Peyer's patch (tissue), 4 donors: ENCODE results near the gene FOLR2.

ENCODE experiments used
- CTCF ChIP-seq, 6 experiments: fragments of 450-650 bp in 4 of 6; fragments of 200-600 bp in 2 of 6; sonication (generic) in 1 of 6; IDR thresholded peaks; one replicate each; pipeline ENCODE4 v1.5.1; 2017 to 2019; ENCODE audit warnings: antibody characterized with exemption in 6 of 6, mild to moderate bottlenecking in 3 of 6, moderate library complexity in 1 of 6
- POLR2A ChIP-seq, 2 donors: fragments of 450-650 bp; IDR thresholded peaks; one replicate each; pipeline ENCODE4 v1.5.1; 2017; ENCODE audit warnings: antibody characterized with exemption in 2 of 2, mild to moderate bottlenecking in 2 of 2, moderate library complexity in 2 of 2

DNA sequence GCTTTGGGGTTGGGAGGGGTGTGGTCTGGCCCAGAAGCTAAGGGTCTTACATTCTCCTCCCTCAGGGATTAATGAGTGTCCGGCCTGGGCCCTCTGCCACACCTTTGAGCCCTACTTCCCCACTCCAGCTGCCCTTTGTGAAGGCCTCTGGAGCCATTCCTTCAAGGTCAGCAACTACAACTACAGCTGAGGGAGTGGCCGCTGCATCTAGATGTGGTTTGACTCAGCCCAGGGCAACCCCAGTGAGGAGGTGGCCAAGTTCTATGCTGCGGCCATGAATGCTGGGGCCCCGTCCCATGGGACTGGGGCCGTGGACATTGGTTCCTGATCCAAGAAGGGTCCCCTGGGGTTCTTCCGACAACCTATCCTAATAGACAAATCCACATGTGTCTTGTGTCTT lies 38.9 kb upstream of the FOLR2 start:
- TF ChIP-seq CTCF (IDR thresholded peaks at IDR 0.05) (no peak), POLR2A (IDR thresholded peaks at IDR 0.05) (no peak)
